B cell (primary cell): ENCODE results near the gene TBXAS1. TPM values are rescaled to one million over a fixed set of nuclear protein-coding genes. Genes with fewer than 3 reads are reported as not detected.

Experiments used
- ATAC-seq: fragments of 200-7000 bp; cut with Tn5 transposase; one replicate; pipeline ENCODE4 v1.10.0; 2021; ENCODE audit warnings: low read depth, mild to moderate bottlenecking, moderate number of reproducible peaks, moderate library complexity
- CTCF ChIA-PET: fragments of 350-600 bp; sonication (Branson Sonifier 250); formaldehyde crosslinking; loops from one replicate; lab custom pipeline; 2021; ENCODE audit warnings: antibody characterized with exemption, inconsistent platforms; lab: Charles Lee
- POLR2A ChIA-PET: fragments of 350-600 bp; sonication (Branson Sonifier 250); formaldehyde crosslinking; loops from one replicate; lab custom pipeline; 2021; ENCODE audit warnings: antibody characterized with exemption; lab: Charles Lee
- DNase-seq: peaks from one replicate; pipeline ENCODE4 v3.0.0; 2013
- H2AFZ ChIP-seq: 2 replicates; pipeline ENCODE4 v1.6.1; 2012; ENCODE audit warnings: mild to moderate bottlenecking, low read depth, low read length; ENCODE audit not compliant: insufficient read depth, poor library complexity, severe bottlenecking
- H3K27ac ChIP-seq, 2 donors: 1 replicate in 1 of 2; 2 replicates in 1 of 2; pipeline ENCODE4 v1.5.1; 2012 to 2013; ENCODE audit warnings: low read length in 2 of 2, mild to moderate bottlenecking in 2 of 2, moderate library complexity in 1 of 2
- H3K27me3 ChIP-seq, 4 experiments: fragments of 200-600 bp in 1 of 4; sonication (generic) in 1 of 4; replicated peaks in 1 of 4; 1 replicate in 2 of 4; 2 replicates in 2 of 4; pipeline versions ENCODE4 v1.6.1 to v1.7.0; 2013 to 2016; ENCODE audit warnings: low read length in 3 of 4, mild to moderate bottlenecking in 2 of 4, mixed read lengths in 1 of 4, moderate library complexity in 1 of 4; ENCODE audit not compliant: insufficient read depth in 4 of 4, control insufficient read depth in 3 of 4; ENCODE audit errors: control extremely low read depth in 1 of 4
- H3K36me3 ChIP-seq, 2 experiments: replicated peaks in 1 of 2; 1 replicate in 1 of 2; 2 replicates in 1 of 2; pipeline versions ENCODE4 v1.6.1 to v1.7.1; 2013; ENCODE audit warnings: low read length in 1 of 2; ENCODE audit not compliant: insufficient read depth in 2 of 2, control insufficient read depth in 1 of 2; ENCODE audit errors: control extremely low read depth in 1 of 2, extremely low read depth in 1 of 2
- H3K4me1 ChIP-seq, 2 donors: fragments of 200-600 bp in 1 of 2; sonication (generic) in 1 of 2; 1 replicate in 1 of 2; 2 replicates in 1 of 2; pipeline versions ENCODE4 v1.5.1 to v1.6.1; 2013 to 2017; ENCODE audit warnings: low read length in 2 of 2; ENCODE audit not compliant: control insufficient read depth in 2 of 2, insufficient read depth in 2 of 2
- H3K4me2 ChIP-seq: replicated peaks from 2 replicates; pipeline ENCODE3; 2012; ENCODE audit warnings: mild to moderate bottlenecking, low read depth, low read length; ENCODE audit not compliant: poor library complexity, severe bottlenecking
- H3K4me3 ChIP-seq, 5 experiments: fragments of 200-600 bp in 1 of 5; sonication (generic) in 1 of 5; 1 replicate in 3 of 5; 2 replicates in 2 of 5; pipeline versions ENCODE4 v1.5.1 to v1.7.0; 2011 to 2016; ENCODE audit warnings: low read length in 4 of 5, mild to moderate bottlenecking in 4 of 5, low read depth in 2 of 5, control low read depth in 1 of 5, moderate library complexity in 1 of 5; ENCODE audit not compliant: insufficient read depth in 1 of 5; ENCODE audit errors: control extremely low read depth in 1 of 5, extremely low read depth in 1 of 5
- H3K79me2 ChIP-seq: fragments of 200-600 bp; sonication (generic); one replicate; pipeline ENCODE4 v1.6.0; 2016; ENCODE audit warnings: low read length; ENCODE audit not compliant: control insufficient read depth, insufficient read depth
- H3K9ac ChIP-seq: fragments of 200-600 bp; sonication (generic); 2 replicates; pipeline ENCODE4 v1.6.1; 2017; ENCODE audit warnings: mild to moderate bottlenecking, low read length, moderate library complexity
- H3K9me3 ChIP-seq, 3 donors: one replicate each; pipeline versions ENCODE4 v1.6.1 to v1.7.1; 2013; ENCODE audit warnings: low read length in 2 of 3; ENCODE audit not compliant: control insufficient read depth in 2 of 3, insufficient read depth in 1 of 3; ENCODE audit errors: control extremely low read depth in 1 of 3
- H4K20me1 ChIP-seq: 2 replicates; pipeline ENCODE4 v1.6.0; 2012; ENCODE audit warnings: mild to moderate bottlenecking, low read length; ENCODE audit not compliant: insufficient read depth, control insufficient read depth, poor library complexity, severe bottlenecking
- H3K27ac Mint-ChIP-seq: one replicate; pipeline ENCODE4 v1.8.0; 2021; ENCODE audit warnings: mixed read lengths
- H3K27me3 Mint-ChIP-seq: one replicate; pipeline ENCODE4 v1.8.0; 2021; ENCODE audit warnings: mixed read lengths
- H3K4me1 Mint-ChIP-seq: one replicate; pipeline ENCODE4 v1.8.0; 2021; ENCODE audit warnings: mixed read lengths
- H3K4me3 Mint-ChIP-seq: one replicate; pipeline ENCODE4 v1.8.0; 2021; ENCODE audit warnings: mixed read lengths
- H3K9me3 Mint-ChIP-seq: one replicate; pipeline ENCODE4 v1.8.0; 2022; ENCODE audit warnings: mixed read lengths; ENCODE audit not compliant: insufficient read depth
- CTCF ChIP-seq: fragments of 200-600 bp; IDR thresholded peaks from one replicate; pipeline ENCODE4 v1.8.0; 2022; ENCODE audit warnings: antibody characterized with exemption, mild to moderate bottlenecking
- EZH2 ChIP-seq: IDR thresholded peaks from 2 replicates; pipeline ENCODE4 v1.6.1; 2012; ENCODE audit warnings: borderline replicate concordance, low read depth, mild to moderate bottlenecking, moderate library complexity, low read length; ENCODE audit not compliant: insufficient read depth, poor library complexity, severe bottlenecking
- WGBS: methylation state at CpG from one replicate; pipeline ENCODE4 v1.1.5; 2013; ENCODE audit warnings: missing lambda C conversion rate; ENCODE audit not compliant: insufficient coverage; 5-methylcytosine and 5-hydroxymethylcytosine counted together
- intact Hi-C: fragments of 100-400 bp; cut with micrococcal nuclease; formaldehyde crosslinking; loops from one replicate; pipeline ENCODE4 v1.10.0; 2022
- polyA plus RNA-seq: library from polyadenylated mRNA; depleted of rRNA; stranded (reverse); fragments of >200 nt; gene quantifications from 2 replicates; pipeline ENCODE4 v1.2.3, GENCODE V29; 2012
- total RNA-seq, 2 donors: library from RNA; stranded (reverse); fragments of 120-200 nt in 1 of 2; gene quantifications; 1 replicate in 1 of 2; 2 replicates in 1 of 2; pipeline versions ENCODE4 v1.2.3 to v1.2.4, GENCODE V29; 2013 to 2022

TBXAS1 gene
- total and polyA plus RNA-seq, 2 donors (not counting 1 experiment from before 2014, with no cell fraction given) = 8.1 to 21.0 TPM

DNA sequence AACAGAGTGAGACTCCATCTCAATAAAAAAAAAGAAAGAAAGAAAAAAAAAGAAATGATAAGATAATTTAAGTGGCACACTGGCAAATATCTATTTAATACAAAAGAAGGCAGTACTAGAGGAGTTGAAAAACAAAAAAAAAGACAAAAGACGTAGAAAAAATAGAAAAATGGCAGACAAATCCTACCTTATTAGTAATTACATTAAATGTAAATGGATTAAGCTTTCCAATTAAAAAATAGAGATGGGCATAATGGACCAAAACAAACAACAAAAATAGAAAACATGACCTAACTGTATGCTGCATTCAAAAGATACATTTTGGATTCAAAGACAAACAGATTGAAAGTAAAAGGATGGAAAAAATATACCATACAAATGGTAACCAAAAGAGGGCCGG lies 239.0 kb downstream of the TBXAS1 start:
- Histone ChIP-seq H3K27ac (no peak overlapping the region), H3K4me1 (peaks cover 5 to 6% of the 10 kb centered on the region in 2 donors), H3K9me3 (peaks cover 6 to 21% (median 10%) of the 10 kb centered on the region in 3 donors), H3K27me3 (no peaks in the 10 kb centered on the region), H4K20me1 (no peaks in the 10 kb centered on the region), H3K4me2 (no peak overlapping the region), H3K4me3 (no peak overlapping the region), H2AFZ (no peak overlapping the region), H3K9ac (no peak overlapping the region), H3K79me2 (no peaks in the 10 kb centered on the region), H3K36me3 (no peaks in the 10 kb centered on the region)
- intact Hi-C loops = no loop called here
- no peak overlapping the region for H3K27ac Mint-ChIP-seq
- no peak for ATAC-seq
- WGBS = no CpG with 5 or more reads among the region's 2 CpGs
- H3K9me3 Mint-ChIP-seq = peaks cover 11% of the 10 kb centered on the region
- peaks cover 4% of the 10 kb centered on the region for H3K4me1 Mint-ChIP-seq
- peaks cover 3% of the 10 kb centered on the region for H3K27me3 Mint-ChIP-seq
- ChIA-PET POLR2A (no interaction called here), CTCF (no interaction called here)
- H3K4me3 Mint-ChIP-seq = no peak overlapping the region
- TF ChIP-seq CTCF (no peak), EZH2 (no peak)
- DNase-seq = no peak

DNA sequence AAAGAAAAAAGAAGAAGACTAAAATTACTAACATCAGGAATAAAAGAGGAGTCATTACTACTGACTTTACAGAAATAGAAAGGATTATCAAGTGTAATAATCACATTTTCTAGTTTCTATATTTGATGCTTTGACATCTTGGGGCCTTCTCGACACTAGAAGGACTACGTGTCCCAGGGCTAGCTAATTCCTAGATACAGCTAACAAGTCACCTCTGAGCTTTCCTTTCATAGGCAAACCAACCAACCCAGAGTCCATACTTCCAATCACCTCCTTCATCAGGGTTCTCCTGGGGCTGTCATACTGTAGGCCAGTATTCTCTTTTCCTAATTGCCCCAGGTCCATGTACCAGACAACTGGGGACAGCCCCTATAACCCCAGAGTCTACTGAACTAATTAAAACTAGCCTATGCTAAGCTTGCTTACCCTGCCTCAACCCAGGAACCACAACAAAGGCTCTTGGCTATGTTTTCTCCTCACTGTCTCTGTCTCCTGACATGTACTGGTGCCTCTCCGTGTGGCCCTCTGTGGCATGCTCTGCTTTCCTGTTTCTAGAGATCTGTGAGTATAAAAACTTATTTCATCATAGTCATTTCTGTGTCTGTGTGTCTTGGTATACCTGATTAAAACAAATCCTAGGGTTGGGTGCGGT lies 240.4 kb downstream of the TBXAS1 start:
- Mint-ChIP-seq H3K4me3 (no peak overlapping the region), H3K27ac (no peak overlapping the region), H3K27me3 (peaks cover 3% of the 10 kb centered on the region), H3K9me3 (peaks cover 11% of the 10 kb centered on the region), H3K4me1 (no peaks in the 10 kb centered on the region)
- intact Hi-C loops = no loop called here
- H2AFZ ChIP-seq = no peak overlapping the region
- ChIA-PET POLR2A (no interaction called here), CTCF (no interaction called here)
- no peaks in the 10 kb centered on the region for H4K20me1 ChIP-seq
- H3K9ac ChIP-seq = no peak overlapping the region
- no peaks in the 10 kb centered on the region for H3K36me3 ChIP-seq
- no peaks in the 10 kb centered on the region for H3K4me1 ChIP-seq
- no peak for ATAC-seq
- no peak overlapping the region for H3K27ac ChIP-seq
- no peak for DNase-seq
- H3K4me3 ChIP-seq = no peak overlapping the region
- no peak overlapping the region for H3K4me2 ChIP-seq
- peaks cover 6 to 21% (median 10%) of the 10 kb centered on the region in 3 donors for H3K9me3 ChIP-seq
- H3K27me3 ChIP-seq = no peaks in the 10 kb centered on the region
- 100% methylated on average over 3 of the region's 4 CpGs for WGBS
- TF ChIP-seq EZH2 (no peak), CTCF (no peak)
- no peaks in the 10 kb centered on the region for H3K79me2 ChIP-seq
